GM21423 (cell line): ENCODE measurements around the gene TMC2.
"Not testable (repeated sequence)": the region's sequence is repeated elsewhere in the genome, so short reads cannot be mapped to it uniquely, and the experiment has no call there.

Experiments used
- ATAC-seq: cut with Tn5 transposase; IDR thresholded peaks from one replicate; pipeline ENCODE4 v1.9.1; 2021; ENCODE audit warnings: mild to moderate bottlenecking, moderate library complexity; ENCODE audit not compliant: unreplicated experiment

TMC2 gene

GRCh38 chr20:2657674-2658073, 121.3 kb downstream of the TMC2 start:
- ATAC-seq, result no peak

GRCh38 chr20:2658414-2659354, 122.3 kb downstream of the TMC2 start:
- ATAC-seq, result no peak

DNA sequence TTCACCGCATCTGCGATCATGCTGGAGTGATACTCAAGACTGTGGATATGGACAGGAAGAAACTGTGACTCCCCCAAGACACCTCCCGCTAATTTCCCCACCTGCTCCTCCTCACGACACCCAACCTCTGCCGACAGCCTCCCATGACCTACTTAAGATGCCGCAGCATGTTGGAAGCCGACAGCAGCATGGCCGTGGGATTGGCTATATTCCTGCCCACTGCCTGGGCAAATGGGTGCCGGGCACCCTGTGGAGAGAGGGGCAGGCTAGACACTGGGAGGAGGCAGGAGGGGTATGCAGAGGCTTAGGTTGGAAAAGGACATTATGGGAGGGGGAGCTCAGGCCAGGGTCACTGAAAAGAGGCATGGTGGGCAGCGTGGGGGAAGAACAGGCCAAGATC, 123.2 kb downstream of the TMC2 start:
- ATAC-seq, result no peak

GRCh38 chr20:2663364-2663886, 127.1 kb downstream of the TMC2 start:
- no peak for ATAC-seq

DNA sequence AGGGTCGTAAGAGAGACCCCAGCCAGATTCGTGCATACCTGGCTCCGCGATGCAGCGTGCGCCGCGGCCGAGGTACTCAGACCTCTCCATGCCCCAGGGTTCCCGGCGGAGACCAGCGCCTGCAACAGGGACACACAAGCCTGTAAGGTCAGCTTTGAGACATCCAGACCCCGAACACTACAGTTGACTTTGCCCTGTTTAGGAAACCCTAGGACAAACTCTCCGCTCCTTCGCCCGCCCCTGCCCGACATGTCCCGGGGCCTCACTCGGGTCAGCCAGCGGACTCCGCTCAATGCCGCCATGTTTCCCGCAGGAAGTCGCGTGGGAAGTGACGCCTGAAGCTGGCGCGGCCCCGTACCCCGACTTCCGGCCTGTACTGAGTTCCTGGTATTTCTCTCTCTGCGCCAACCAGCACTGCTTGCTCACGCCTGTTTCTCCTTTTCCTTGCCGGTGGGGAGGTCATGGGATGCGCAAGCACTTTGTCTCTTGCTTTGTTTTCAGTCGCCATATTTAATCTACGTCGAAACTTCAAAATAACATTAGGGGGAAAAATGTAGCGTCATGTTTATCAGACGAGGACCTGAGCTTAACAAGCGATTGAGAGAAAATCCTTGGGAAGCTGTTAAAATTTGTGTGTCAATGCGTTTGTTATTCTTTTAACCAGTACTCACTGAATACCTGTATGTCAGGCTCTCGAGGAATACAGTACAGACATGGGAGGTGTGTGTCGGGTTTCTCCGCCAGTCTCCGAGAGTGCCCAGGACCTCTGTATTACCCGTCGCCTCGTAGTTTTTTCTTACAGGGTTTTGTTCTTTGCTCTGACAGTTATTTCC, 127.7 kb downstream of the TMC2 start, which contains the start of gene IDH3B:
IDH3B (minus strand) TSS at position 330 of the 833 bp plus-strand sequence; CDS start at position 302, 28 bp downstream.
- peak; percentile 90 for ATAC-seq

DNA sequence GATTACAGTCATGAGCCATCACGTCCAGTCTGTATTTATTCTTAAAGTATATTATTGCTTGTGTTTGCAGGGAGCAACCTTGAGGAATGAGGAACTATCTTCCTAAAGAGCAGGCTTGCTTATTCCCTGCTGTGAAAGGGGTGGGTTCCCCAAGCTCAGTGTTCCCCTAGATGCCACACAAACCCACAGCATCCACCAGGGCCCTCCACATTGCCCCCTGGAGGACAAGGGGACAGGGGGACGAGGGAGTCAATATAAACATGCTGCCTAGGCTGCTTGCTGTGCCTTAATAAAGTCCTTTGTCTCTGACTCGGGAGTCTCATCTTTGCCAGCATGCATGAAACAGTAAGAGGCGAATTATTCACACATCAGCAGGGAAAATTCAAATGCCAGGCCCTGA, 135.6 kb downstream of the TMC2 start:
- ATAC-seq, result no peak

DNA sequence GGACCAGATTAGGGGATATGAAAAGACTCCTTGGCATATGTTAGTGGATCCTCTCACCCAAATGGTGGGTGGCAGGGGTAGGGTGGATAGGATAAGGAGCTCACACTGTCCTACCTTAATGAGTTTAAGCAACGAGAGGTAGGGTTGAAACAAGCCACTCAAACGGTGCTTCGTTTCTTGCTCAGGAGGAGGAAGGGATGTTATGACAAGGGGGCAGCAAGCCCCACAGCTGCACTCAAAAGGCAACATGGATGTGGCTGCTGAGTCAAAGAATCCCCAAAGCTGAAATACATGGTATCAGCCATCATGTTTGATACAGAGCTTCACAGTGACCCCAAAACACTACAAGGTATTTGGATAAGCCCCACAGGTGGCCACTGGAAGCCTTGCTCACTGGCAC, 136.1 kb downstream of the TMC2 start:
- no peak for ATAC-seq

GRCh38 chr20:2673453-2673852, 137.1 kb downstream of the TMC2 start:
- ATAC-seq, result no peak

- no peak for ATAC-seq
These were observed 143.7 kb downstream of the TMC2 start for GRCh38 chr20:2680046-2680445.

DNA sequence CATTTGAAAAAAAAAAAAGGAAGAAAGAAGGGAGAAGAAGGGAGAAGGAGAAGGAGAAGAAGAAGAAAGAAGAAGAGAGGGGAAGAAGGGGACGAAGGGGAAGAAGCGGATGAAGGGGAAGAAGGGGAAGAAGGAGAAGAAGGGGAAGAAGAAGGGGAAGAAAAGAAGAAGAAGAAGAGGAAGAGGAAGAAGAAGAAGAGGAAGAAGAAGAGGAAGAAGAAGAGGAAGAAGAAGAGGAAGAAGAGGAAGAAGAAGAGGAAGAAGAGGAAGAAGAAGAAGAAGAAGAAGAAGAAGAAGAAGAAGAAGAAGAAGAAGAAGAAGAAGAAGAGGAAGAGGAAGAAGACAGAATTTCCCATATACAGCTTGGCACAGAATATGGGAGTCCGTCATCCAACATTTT, 145.7 kb downstream of the TMC2 start:
- not testable (repeated sequence) for ATAC-seq

DNA sequence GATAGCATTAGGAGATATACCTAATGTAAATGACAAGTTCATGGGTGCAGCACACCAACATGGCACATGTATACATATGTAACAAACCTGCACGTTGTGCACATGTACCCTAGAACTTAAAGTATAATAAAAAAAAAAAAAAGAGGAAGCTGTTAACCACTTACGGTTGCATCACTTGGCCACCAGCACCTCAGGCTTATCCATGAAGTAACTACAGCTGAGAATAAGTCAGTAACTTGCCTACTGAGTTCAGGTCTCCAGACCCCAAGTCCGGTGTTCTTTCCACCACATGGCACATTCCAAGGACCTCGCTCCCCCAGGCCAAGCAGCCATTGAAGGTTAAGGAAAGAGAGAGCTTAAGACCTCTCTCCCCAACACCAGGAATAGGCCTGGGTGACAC, 148.4 kb downstream of the TMC2 start:
- not testable (repeated sequence) for ATAC-seq

DNA sequence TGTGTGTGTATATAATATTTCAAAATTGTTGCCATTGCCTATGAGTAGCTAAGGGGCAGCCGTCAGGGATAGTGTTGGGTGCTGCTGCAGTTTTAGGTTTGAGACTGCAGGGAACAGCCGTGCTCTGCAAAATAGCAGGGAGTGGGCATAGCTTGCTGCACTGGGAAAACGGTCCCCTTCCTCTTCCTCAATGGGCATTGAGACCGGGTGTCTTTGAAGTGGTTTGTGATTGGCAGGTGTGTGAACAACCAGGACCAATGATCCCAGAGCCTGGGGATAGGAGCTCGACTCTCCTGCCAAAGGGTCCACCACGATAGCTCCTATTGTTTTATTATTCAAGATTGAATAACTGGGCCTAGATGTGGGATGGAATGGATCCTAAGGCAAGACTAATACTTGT, 151.1 kb downstream of the TMC2 start:
- no peak for ATAC-seq

DNA sequence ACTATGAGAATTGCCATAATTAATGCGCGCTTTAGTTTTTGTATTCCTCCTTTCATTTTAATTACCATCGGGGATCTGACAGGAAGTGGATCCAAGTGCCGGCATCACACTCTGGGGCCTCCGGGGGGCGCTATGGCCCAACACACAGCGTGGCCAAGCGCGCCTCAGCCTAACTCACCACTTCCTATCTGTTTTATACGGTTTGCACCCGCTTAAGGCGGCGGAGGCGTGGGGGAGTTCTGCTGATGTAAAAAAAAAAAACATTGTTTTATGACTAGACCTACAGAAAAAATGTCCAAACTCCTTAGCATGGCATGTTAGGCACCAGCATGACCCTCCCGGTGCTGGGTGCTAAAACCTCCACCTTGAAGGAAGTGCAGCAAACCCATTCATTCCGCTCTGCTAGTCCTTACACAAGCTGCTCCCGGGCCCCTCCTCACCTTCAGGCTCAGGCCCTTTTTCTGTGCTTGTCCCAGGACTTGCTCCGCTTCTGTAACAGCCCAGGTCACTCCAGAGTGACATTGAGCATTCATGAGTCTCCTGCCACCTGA, 151.7 kb downstream of the TMC2 start:
- no peak for ATAC-seq

DNA sequence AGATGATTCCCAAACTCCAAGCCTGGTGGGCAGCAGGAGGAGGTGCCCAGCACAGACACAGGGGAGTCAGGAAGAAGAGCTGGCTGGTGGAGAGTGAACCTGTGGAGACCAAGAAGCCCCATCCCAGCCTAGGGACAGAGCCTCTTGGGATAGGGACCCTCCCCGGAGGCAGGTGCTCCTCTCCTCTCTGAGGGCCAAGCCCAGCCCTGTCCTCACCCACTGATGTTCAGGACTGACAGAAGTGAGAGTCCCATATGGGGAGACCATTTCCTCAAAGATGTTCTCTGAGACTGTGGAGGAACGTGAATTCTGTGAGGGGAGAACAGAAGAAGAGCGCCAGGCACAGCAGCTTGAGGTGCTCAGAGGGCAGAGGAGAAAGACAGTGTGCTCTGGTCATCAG, 153.8 kb downstream of the TMC2 start:
- ATAC-seq, result no peak

- ATAC-seq, result no peak
These were observed 154.3 kb downstream of the TMC2 start for GRCh38 chr20:2690718-2691117.

DNA sequence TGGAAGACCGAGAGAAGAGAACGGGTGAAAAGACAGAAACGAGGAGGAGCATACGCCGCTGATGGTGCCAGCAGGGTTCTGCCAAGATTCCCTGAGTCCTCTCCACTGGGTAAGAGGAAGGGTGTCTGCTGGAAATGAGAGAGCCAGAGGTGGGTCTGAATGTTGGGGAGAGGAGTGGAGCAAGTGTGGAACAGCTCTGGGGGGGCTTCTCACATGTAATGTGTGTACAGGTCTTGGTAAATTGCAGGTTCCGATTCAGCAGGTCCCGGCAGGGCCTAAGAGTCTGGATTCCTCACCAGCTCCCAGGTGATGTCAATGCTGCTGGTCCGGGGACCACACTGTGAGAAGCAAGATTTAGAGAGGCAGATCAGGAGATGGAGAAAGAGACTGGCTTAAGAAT, 154.8 kb downstream of the TMC2 start:
- ATAC-seq, result no peak
